MM.1S (cell line): ENCODE measurements around the gene ATAD3C.
"Not testable (repeated sequence)": the region's sequence is repeated elsewhere in the genome, so short reads cannot be mapped to it uniquely, and the experiment has no call there.

Experiments
- CTCF ChIP-seq: fragments of 300-600 bp; sonication (generic); IDR thresholded peaks from 2 replicates; pipeline ENCODE4 v1.5.1; 2016; ENCODE audit warnings: antibody characterized with exemption, low read length, mixed read lengths
- EZH2phosphoT487 ChIP-seq: fragments of 300-600 bp; sonication (generic); IDR thresholded peaks from 2 replicates; pipeline ENCODE4 v1.6.1; 2018; ENCODE audit warnings: antibody characterized with exemption, low read length

GRCh38 chr1:1476011-1476410 is 26.5 kb downstream of the ATAD3C start:
- not testable (repeated sequence) for TF ChIP-seq EZH2phosphoT487, CTCF
